DOHH2 (cell line): ENCODE results near the gene BRPF3.

Experiments used
- CTCF ChIP-seq: fragments of 200-600 bp; sonication (generic); IDR thresholded peaks from one replicate; pipeline ENCODE4 v1.5.1; 2014; ENCODE audit warnings: antibody characterized with exemption, mild to moderate bottlenecking, low read depth, low read length; ENCODE audit not compliant: poor library complexity, severe bottlenecking
- EZH2phosphoT487 ChIP-seq: fragments of 200-600 bp; sonication (generic); IDR thresholded peaks from 2 replicates; pipeline ENCODE4 v1.6.1; 2017; ENCODE audit warnings: borderline replicate concordance, mild to moderate bottlenecking, antibody characterized with exemption, low read length, moderate library complexity, mixed read lengths

- TF ChIP-seq CTCF (no peak), EZH2phosphoT487 (no peak)
Measured at GRCh38 chr6:36201612-36202011, 5.1 kb downstream of the BRPF3 start.
